Ovary (tissue), 9 donors: ENCODE measurements around the gene NHS. TPM values are rescaled to one million over a fixed set of nuclear protein-coding genes. Genes with fewer than 3 reads are reported as not detected.

Source experiments
- DNase-seq, 5 donors: peaks; one replicate each; pipeline ENCODE4 v3.0.0-alpha.2; 2019 to 2020
- H3K27ac ChIP-seq, 2 donors: fragments of 200-600 bp; one replicate each; pipeline versions ENCODE4 v1.5.1 to v1.8.0; 2019 to 2022
- H3K27me3 ChIP-seq: fragments of 200-600 bp; one replicate; pipeline ENCODE4 v1.8.0; 2022
- H3K36me3 ChIP-seq: fragments of 200-600 bp; sonication (generic); one replicate; pipeline ENCODE4 v1.5.1; 2019
- H3K4me1 ChIP-seq: one replicate; pipeline ENCODE4 v1.8.1; 2013; ENCODE audit warnings: mild to moderate bottlenecking, moderate library complexity; ENCODE audit not compliant: insufficient read depth
- H3K4me3 ChIP-seq: fragments of 200-600 bp; sonication (generic); one replicate; pipeline ENCODE4 v1.5.1; 2017
- H3K9me3 ChIP-seq, 2 donors: fragments of 200-600 bp in 1 of 2; sonication (generic) in 1 of 2; one replicate each; pipeline versions ENCODE4 v1.5.1 to v1.8.1; 2013 to 2019; ENCODE audit warnings: mild to moderate bottlenecking in 1 of 2, moderate library complexity in 1 of 2
- EP300 ChIP-seq: sonication (generic); formaldehyde crosslinking; IDR thresholded peaks from one replicate; pipeline ENCODE4 v1.6.1; 2017; ENCODE audit warnings: antibody characterized with exemption
- POLR2A ChIP-seq: fragments of 450-650 bp; IDR thresholded peaks from one replicate; pipeline ENCODE4 v1.6.1; 2017; ENCODE audit warnings: antibody characterized with exemption, mild to moderate bottlenecking, moderate library complexity
- WGBS, 3 donors: extraction: QIAGEN DNeasy Blood & Tissue Kit in 1 of 3; methylation state at CpG; one replicate each; pipeline versions ENCODE4 v1.1.5 to v1.1.7; 2013 to 2017; 5-methylcytosine and 5-hydroxymethylcytosine counted together
- intact Hi-C, 4 donors: fragments of 100-400 bp; cut with DNase I; formaldehyde crosslinking; loops; one replicate each; pipeline versions ENCODE4 v1.11.0 to v1.15.1; 2022 to 2023
- polyA plus RNA-seq, 2 donors: library from polyadenylated mRNA; stranded (reverse); fragments of 200-250 nt in 1 of 2; fragments of 350-450 nt in 1 of 2; fragmentation: Illumina TruSeq in 1 of 2; extraction: RNeasy Lipid Tissue Mini Kit (QIAGEN cat#74804) in 1 of 2; gene quantifications; one replicate each; pipeline ENCODE4 v1.2.3, GENCODE V29; 2013 to 2014
- total RNA-seq, 7 donors: library from RNA; depleted of rRNA in 2 of 7; stranded (reverse); fragments of >200 nt in 2 of 7; fragmentation: NEBNext Ultra II Directional in 3 of 7; extraction: Animal tissue kit (Norgen Biotek cat#: 25700) in 3 of 7; gene quantifications; one replicate each; pipeline versions ENCODE4 v1.1.0 to v1.2.4, GENCODE V29; 2016 to 2023
- TF ChIP-seq, protein P1 (sequence below), 3 donors: fragments of 450-650 bp in 2 of 3; fragments of 200-600 bp in 1 of 3; IDR thresholded peaks; one replicate each; pipeline versions ENCODE4 v1.5.1 to v1.8.0; 2016 to 2022; ENCODE audit warnings: antibody characterized with exemption in 3 of 3, mild to moderate bottlenecking in 1 of 3
- donor health status: DM: no; HTN: no; CAD: no; lungs with moderate emphysema.
- donor health status: DM: no; HTN: no; CAD: no.
- donor health status: Bipolar disorder and iron deficiency.
- donor health status: DM: yes; HTN: yes; CAD: no.
- donor health status: DM: no; HTN: no; CAD: no.
- donor health status: DM: yes; HTN: yes; CAD: no.

NHS gene
- total and polyA plus RNA-seq, 9 donors, result 2.3 to 9.5 (median 6.7) TPM

DNA sequence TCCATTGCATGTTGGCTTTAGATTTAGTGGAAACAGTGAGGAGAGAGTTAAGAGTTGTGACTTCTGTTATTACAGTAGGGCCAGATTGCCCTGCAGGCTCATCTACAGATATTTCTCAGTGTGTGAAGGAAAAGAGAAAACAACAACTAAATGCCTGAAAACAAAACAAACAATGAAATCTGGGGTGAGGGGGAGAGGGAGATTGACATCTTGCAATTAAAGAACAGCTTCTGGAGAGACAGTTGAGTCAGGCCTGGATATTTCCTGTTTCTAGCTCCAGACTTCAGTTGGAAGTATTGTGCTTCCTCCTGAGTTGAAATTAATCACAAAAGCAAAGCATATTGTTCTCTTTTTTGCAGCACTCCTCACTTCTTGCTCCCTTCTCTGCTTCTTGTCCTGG is 254.0 kb downstream of the NHS start:
- H3K9me3 ChIP-seq, result no peaks in the 10 kb centered on the region
- no peaks in the 10 kb centered on the region for H3K36me3 ChIP-seq
- no peaks in the 10 kb centered on the region for H3K27me3 ChIP-seq
- DNase-seq, result no peak
- no peak for TF ChIP-seq POLR2A
- TF ChIP-seq EP300, result no peak
- TF ChIP-seq, protein P1, sequence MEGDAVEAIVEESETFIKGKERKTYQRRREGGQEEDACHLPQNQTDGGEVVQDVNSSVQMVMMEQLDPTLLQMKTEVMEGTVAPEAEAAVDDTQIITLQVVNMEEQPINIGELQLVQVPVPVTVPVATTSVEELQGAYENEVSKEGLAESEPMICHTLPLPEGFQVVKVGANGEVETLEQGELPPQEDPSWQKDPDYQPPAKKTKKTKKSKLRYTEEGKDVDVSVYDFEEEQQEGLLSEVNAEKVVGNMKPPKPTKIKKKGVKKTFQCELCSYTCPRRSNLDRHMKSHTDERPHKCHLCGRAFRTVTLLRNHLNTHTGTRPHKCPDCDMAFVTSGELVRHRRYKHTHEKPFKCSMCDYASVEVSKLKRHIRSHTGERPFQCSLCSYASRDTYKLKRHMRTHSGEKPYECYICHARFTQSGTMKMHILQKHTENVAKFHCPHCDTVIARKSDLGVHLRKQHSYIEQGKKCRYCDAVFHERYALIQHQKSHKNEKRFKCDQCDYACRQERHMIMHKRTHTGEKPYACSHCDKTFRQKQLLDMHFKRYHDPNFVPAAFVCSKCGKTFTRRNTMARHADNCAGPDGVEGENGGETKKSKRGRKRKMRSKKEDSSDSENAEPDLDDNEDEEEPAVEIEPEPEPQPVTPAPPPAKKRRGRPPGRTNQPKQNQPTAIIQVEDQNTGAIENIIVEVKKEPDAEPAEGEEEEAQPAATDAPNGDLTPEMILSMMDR (IDR thresholded peaks at IDR 0.05), result no peak
- peaks cover 1% of the 10 kb centered on the region for H3K4me1 ChIP-seq
- H3K4me3 ChIP-seq, result no peak overlapping the region
- H3K27ac ChIP-seq, result no peak overlapping the region
- intact Hi-C loops, result no loop called here

DNA sequence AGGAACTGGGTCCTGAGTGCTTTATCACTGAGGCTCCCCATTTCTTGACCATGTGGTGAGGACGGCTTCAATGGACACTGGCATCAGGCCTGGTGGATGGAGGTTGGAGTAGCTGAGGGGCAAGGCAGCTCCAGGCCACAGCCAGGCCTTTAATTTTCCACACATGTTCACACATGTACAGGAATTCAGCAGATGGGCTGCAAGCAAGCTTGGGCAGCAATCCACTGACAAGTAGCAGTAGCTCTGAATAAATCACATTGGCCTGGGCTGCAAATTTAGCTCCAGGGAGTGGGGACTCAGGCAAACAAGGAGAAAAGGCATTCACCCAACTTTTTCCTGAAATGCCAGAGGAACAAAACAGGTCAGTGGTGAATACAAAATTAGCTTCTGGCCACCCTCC is 254.5 kb downstream of the NHS start:
- no peak for DNase-seq

GRCh38 chrX:17631647-17632046 is 256.6 kb downstream of the NHS start:
- intact Hi-C loops, result no loop called here

More for the DNA sequence above, 254.5 kb downstream of the NHS start:
- no peaks in the 10 kb centered on the region for H3K36me3 ChIP-seq
- peaks cover 1% of the 10 kb centered on the region for H3K4me1 ChIP-seq
- WGBS, 3 donors, result 81 to 89% (median 82%) methylated on average over 1 of the region's 1 CpG
- no peak overlapping the region for H3K4me3 ChIP-seq
- no peaks in the 10 kb centered on the region for H3K9me3 ChIP-seq
- H3K27ac ChIP-seq, result no peak overlapping the region
- TF ChIP-seq, protein P1 (IDR thresholded peaks at IDR 0.05), result no peak
- TF ChIP-seq EP300 (no peak), POLR2A (no peak)
- intact Hi-C loops, result no loop called here
- no peaks in the 10 kb centered on the region for H3K27me3 ChIP-seq

DNA sequence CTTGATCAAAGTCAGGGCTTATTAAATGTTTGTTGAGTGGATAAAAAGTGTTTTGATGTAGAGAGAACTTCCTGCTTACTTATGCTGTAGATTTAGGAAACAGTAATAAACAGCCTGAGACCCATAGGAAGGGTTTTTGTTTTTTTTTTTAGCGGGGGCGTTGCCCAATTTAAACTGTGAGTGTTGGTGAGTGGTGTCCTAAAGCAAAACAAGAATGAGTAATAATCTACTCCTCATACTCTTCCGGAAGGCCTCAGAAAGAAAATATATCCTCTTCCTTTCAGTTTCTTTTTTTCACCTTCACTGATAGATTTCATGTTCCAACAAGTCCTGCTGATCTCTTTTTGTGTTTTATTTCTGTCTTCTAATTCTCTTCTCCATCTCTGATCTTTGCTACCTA is 257.9 kb downstream of the NHS start:
- H3K9me3 ChIP-seq, result no peaks in the 10 kb centered on the region
- H3K27ac ChIP-seq, result peak overlapping the region in 1 of 2 donors; percentile 37
- TF ChIP-seq POLR2A (no peak), EP300 (no peak)
- TF ChIP-seq, protein P1 (IDR thresholded peaks at IDR 0.05), result no peak
- peaks cover 1% of the 10 kb centered on the region for H3K4me1 ChIP-seq
- WGBS, 3 donors, result 33 to 49% (median 37%) methylated on average over 3 of the region's 3 CpGs
- H3K4me3 ChIP-seq, result no peak overlapping the region
- no peaks in the 10 kb centered on the region for H3K36me3 ChIP-seq
- DNase-seq, result no peak
- intact Hi-C loops, result no loop called here
- H3K27me3 ChIP-seq, result no peaks in the 10 kb centered on the region

More at GRCh38 chrX:17631647-17632046, 256.6 kb downstream of the NHS start:
- Histone ChIP-seq H3K4me3 (no peak overlapping the region), H3K4me1 (peaks cover 1% of the 10 kb centered on the region), H3K27ac (no peak overlapping the region), H3K27me3 (no peaks in the 10 kb centered on the region), H3K36me3 (no peaks in the 10 kb centered on the region), H3K9me3 (no peaks in the 10 kb centered on the region)
- TF ChIP-seq EP300 (no peak), POLR2A (no peak)
- TF ChIP-seq, protein P1 (IDR thresholded peaks at IDR 0.05), result no peak
- 88 to 94% (median 91%) methylated on average over 3 of the region's 3 CpGs for WGBS, 3 donors
- no peak for DNase-seq
